NOMO-1 treated with dmso at 0.1 percent for 144 hours (cell line): ENCODE data around the gene RNF187.

ENCODE experiments used
- DNase-seq: peaks from one replicate; lab custom pipeline; 2025; ENCODE audit not compliant: unreplicated experiment; lab: John Stamatoyannopoulos, UW

RNF187 gene

GRCh38 chr1:228487336-228488124, at the start of gene RNF187:
TSS of gene RNF187 (plus strand) at chr1:228487382.
- DNase-seq = peak; percentile 8

GRCh38 chr1:228437424-228437962, 49.7 kb upstream of the RNF187 start:
- DNase-seq = no peak

DNA sequence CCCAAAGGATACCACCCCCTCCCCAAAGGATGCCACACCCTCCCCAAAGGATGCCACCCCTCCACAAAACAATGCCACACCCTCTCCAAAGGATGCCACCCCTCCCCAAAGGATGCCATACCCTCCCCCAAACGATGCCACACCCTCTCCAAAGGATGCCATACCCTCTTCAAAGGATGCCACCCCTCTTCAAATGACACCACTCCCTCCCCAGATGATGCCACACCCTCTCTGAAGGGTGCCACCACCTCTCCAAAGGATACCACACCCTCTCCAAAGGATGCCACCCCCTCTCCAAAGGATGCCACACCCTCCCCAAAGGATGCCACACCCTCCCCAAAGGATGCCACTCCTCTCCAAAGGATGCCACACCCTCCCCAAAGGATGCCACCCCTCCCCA, 48.9 kb upstream of the RNF187 start:
- DNase-seq = no peak

GRCh38 chr1:228440761-228441500, 46.3 kb upstream of the RNF187 start:
- DNase-seq = no peak

DNA sequence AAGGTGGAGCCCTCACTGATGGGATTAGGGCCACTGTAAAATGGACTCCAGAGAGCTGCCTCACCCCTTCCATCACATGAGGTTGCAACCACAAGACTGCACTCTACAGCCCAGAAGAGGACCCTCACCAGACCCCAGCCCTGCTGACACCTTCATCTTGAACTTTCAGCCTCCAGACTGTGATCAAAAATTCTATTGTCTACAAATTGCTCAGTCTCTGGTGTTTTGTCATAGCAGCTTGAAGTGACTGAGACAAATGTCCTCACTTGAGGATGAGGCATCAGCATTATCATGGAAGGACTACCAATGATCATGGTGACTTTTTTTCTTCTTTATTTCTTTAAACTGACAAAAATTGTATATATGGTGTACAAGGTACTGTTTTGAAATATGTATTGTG, 43.8 kb upstream of the RNF187 start:
- no peak for DNase-seq

- DNase-seq = no peak
Measured at GRCh38 chr1:228445490-228445842, 41.7 kb upstream of the RNF187 start.

GRCh38 chr1:228445843-228446650, 41.1 kb upstream of the RNF187 start:
- no peak for DNase-seq

- no peak for DNase-seq
Measured at GRCh38 chr1:228446852-228447251, 40.3 kb upstream of the RNF187 start.

DNA sequence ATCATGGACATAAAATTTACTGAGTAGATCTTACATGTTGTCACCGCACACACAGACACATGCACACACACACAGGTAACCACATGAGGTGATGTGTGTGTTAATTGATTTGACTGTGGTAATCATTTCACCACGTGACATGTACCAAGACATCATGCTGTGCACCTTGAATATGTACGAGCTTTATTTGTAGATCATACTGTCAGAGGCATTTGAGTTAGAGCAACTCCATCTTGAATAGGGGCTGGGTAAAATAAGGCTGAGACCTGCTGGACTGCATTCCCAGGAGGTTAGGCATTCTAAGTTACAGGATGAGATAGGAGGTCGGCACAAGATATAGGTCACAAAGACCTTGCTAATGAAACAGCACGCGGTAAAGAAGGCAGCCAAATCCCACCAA, 38.8 kb upstream of the RNF187 start:
- DNase-seq = no peak

DNA sequence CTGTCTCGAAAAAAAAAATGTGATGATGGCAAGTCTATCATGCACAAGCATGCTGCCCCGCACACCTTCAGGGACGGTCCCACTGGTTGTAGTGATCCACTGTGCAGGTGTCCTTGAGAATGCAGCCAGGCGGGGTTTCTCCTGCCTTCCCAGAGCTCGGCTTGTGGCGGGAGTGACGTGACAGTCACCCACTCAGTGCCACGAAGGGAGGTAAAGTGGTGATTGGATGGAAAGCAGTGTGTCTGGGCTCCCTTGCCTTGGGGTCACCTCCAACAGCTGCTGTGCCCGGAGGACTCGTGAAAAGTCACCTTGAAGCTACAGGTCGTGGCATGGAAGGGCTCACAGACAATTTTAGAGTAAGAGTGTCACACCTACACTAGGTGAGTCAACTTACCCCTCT, 37.0 kb upstream of the RNF187 start:
- no peak for DNase-seq

DNA sequence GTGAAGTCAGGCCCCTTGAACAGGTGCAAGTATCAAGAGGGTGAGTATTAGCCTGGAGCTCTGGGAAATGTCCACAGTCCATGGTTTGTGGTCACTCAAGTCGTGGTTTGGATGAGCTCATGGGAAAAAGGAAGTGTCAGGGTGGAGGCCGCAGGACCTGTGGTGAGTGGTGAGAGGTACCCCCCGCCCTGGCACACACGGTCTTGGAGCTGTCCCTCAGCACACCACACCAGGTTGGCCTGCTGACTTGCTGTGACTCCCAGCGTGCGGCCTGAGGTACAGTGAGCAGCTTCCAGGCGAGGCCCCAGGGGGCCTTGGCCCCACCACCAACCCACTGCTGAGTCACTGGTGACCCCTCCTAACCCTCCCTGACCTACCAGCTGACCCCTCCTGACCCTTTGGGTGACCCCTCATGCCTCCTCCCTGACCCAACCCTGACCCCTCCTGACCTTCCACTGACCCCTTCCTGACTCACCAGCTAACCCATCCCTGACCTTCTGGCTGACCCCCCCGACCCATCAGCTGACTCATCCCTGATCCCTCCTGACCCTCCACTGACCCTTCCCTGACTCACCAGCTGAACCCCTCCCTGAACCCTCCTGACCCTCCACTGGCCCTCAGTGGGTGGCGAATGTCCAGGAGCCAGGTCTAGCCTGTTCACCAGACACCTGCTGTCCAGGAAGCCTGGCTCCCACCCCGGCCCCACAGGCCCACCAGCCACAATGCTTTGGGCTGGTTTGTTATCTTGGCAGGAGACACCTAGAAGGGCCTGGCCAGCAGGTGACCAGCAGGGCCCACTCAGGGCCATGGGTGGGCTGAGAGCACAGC, 34.8 kb upstream of the RNF187 start:
- DNase-seq = no peak

GRCh38 chr1:228453022-228453560, 34.1 kb upstream of the RNF187 start:
- DNase-seq = no peak

GRCh38 chr1:228453614-228454013, 33.6 kb upstream of the RNF187 start:
- DNase-seq = no peak

DNA sequence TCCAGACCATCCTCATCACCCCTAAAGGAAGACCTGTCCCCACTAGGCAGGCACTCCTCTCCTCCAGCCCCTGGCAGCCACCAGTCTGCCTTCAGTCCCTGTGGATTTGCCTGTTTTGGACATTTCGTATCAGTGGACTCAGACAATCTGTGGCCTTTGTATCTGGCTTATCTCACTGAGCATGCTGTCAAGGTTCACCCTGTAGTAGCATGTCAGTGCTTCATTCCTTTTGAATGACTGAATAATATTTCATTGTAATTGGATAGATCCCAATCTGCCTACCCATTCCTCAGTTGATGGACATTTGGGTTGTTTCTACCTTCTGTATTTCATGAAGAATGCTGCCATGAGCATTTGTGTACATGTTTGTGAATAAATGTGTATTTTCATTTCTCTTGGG, 32.9 kb upstream of the RNF187 start:
- no peak for DNase-seq

DNA sequence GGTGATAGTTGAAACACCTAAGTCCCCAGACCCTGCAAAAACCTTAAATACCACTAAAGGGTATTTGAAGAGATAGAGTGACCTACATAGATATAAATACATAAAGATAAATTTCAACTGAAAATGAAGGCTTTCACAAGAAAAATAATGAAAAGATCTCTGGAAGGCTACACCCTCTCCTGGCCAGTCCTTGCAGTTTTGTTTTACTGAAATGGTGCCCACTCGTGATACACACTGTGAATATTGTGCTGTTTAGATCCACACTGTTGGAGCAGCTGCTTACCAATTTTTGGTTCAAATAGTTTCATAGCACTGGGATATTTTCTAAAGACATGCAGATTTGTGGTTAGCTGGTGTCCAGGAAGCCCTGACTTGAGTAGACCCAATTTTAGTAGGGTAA, 31.5 kb upstream of the RNF187 start:
- no peak for DNase-seq

GRCh38 chr1:228456252-228457016, 30.7 kb upstream of the RNF187 start:
- DNase-seq = no peak

DNA sequence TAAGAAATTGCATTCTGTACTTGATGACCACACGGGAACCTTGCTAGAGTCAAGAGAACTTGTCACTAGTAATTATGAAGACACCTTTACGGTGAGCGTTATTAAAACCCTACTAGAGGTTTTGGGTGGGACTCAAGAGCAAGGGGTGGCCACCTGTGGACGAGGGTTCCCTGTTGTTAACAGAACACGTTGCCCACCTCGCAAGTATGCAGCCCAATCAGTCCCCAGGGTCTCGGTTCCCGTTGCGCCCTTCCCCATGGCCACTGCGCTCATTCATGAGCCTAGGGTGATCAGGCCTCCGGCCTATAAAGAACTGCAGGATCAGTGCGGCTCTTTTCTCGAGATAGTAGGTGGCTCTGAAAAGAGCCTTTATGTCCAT, 30.2 kb upstream of the RNF187 start:
- peak; percentile 13 for DNase-seq

GRCh38 chr1:228457396-228458176, 29.6 kb upstream of the RNF187 start:
- peak; percentile 96 for DNase-seq
